ENCODE data around the gene HTR3D.
"Not testable (repeated sequence)": the region's sequence is repeated elsewhere in the genome, so short reads cannot be mapped to it uniquely, and the experiment has no call there.

The HTR3D gene

GRCh38 chr3:184059424-184059823 is 27.9 kb downstream of the HTR3D start:
- no peak overlapping the region for H3K4me3 ChIP-seq (ENCODE audit: low read depth, low read length)
- no peak for TF ChIP-seq CTCF (IDR thresholded peaks at IDR 0.05; ENCODE audit: low read depth, low read length)

GRCh38 chr3:184062637-184063036 is 31.1 kb downstream of the HTR3D start:
- no peak for TF ChIP-seq CTCF (IDR thresholded peaks at IDR 0.05; ENCODE audit: low read depth, low read length)
- no peak overlapping the region for H3K4me3 ChIP-seq (ENCODE audit: low read depth, low read length)

GRCh38 chr3:184066211-184066610 is 34.7 kb downstream of the HTR3D start:
- no peak for TF ChIP-seq CTCF (IDR thresholded peaks at IDR 0.05; ENCODE audit: low read depth, low read length)

GRCh38 chr3:184067573-184068055 is 36.1 kb downstream of the HTR3D start:
- TF ChIP-seq CTCF (IDR thresholded peaks at IDR 0.05; ENCODE audit: low read depth, low read length), result no peak
- no peak overlapping the region for H3K4me3 ChIP-seq (ENCODE audit: low read depth, low read length)

More at GRCh38 chr3:184066211-184066610, 34.7 kb downstream of the HTR3D start:
- no peak overlapping the region for H3K4me3 ChIP-seq (ENCODE audit: low read depth, low read length)

- no peak overlapping the region for H3K4me3 ChIP-seq (ENCODE audit: low read depth, low read length)
- no peak for TF ChIP-seq CTCF (IDR thresholded peaks at IDR 0.05; ENCODE audit: low read depth, low read length)
These were observed 36.8 kb downstream of the HTR3D start for GRCh38 chr3:184068344-184068743.

GRCh38 chr3:184071142-184071541 is 39.6 kb downstream of the HTR3D start:
- not testable (repeated sequence) for H3K4me3 ChIP-seq (ENCODE audit: low read depth, low read length)

GRCh38 chr3:184073621-184074020 is 42.1 kb downstream of the HTR3D start:
- no peak overlapping the region for H3K4me3 ChIP-seq (ENCODE audit: low read depth, low read length)
- TF ChIP-seq CTCF (IDR thresholded peaks at IDR 0.05; ENCODE audit: low read depth, low read length), result no peak

GRCh38 chr3:184075901-184076300 is 44.4 kb downstream of the HTR3D start:
- no peak for TF ChIP-seq CTCF (IDR thresholded peaks at IDR 0.05; ENCODE audit: low read depth, low read length)

More at GRCh38 chr3:184075901-184076300, 44.4 kb downstream of the HTR3D start:
- no peak overlapping the region for H3K4me3 ChIP-seq (ENCODE audit: low read depth, low read length)
